GM19099 (cell line): Measurements from ENCODE around the gene CHST7.

Source experiments
- POLR2A ChIP-seq: IDR thresholded peaks from 3 replicates; pipeline ENCODE4 v1.6.1; 2011; ENCODE audit warnings: low read depth; ENCODE audit not compliant: insufficient read length; ENCODE audit errors: extremely low read depth

CHST7 gene

GRCh38 chrX:46595084-46595483, 21.5 kb downstream of the CHST7 start:
- TF ChIP-seq POLR2A, result no peak

GRCh38 chrX:46597208-46597607, 23.6 kb downstream of the CHST7 start:
- no peak for TF ChIP-seq POLR2A

GRCh38 chrX:46597771-46598170, 24.2 kb downstream of the CHST7 start:
- no peak for TF ChIP-seq POLR2A

GRCh38 chrX:46599051-46599560, 25.5 kb downstream of the CHST7 start:
- TF ChIP-seq POLR2A, result no peak

- TF ChIP-seq POLR2A, result no peak
Observed at GRCh38 chrX:46601283-46601682, 27.7 kb downstream of the CHST7 start.

- no peak for TF ChIP-seq POLR2A
Observed at GRCh38 chrX:46602468-46603102, 29.0 kb downstream of the CHST7 start.

- TF ChIP-seq POLR2A, result no peak
Observed at GRCh38 chrX:46607916-46608315, 34.4 kb downstream of the CHST7 start.

- no peak for TF ChIP-seq POLR2A
Observed at GRCh38 chrX:46610070-46610658, 36.6 kb downstream of the CHST7 start.

GRCh38 chrX:46611658-46612362, 38.2 kb downstream of the CHST7 start:
- TF ChIP-seq POLR2A, result no peak

- no peak for TF ChIP-seq POLR2A
Observed at GRCh38 chrX:46617906-46618305, 44.3 kb downstream of the CHST7 start.

- TF ChIP-seq POLR2A, result no peak
Observed at GRCh38 chrX:46618947-46619346, 45.4 kb downstream of the CHST7 start.

GRCh38 chrX:46620505-46620904, 46.9 kb downstream of the CHST7 start:
- no peak for TF ChIP-seq POLR2A

GRCh38 chrX:46621572-46621971, 48.0 kb downstream of the CHST7 start:
- TF ChIP-seq POLR2A, result no peak

- no peak for TF ChIP-seq POLR2A
Observed at GRCh38 chrX:46624090-46624786, 50.7 kb downstream of the CHST7 start.

- no peak for TF ChIP-seq POLR2A
Observed at GRCh38 chrX:46626566-46626965, 53.0 kb downstream of the CHST7 start.
